ENCODE results near the gene SLC38A7. TPM values are rescaled to one million over a fixed set of nuclear protein-coding genes. Genes with fewer than 3 reads are reported as not detected.
"Not testable (repeated sequence)": the region's sequence is repeated elsewhere in the genome, so short reads cannot be mapped to it uniquely, and the experiment has no call there.

Gene SLC38A7
- total and polyA plus RNA-seq, 5 donors from 2014 or later, result 2.4 to 10.2 (median 3.8) TPM

DNA sequence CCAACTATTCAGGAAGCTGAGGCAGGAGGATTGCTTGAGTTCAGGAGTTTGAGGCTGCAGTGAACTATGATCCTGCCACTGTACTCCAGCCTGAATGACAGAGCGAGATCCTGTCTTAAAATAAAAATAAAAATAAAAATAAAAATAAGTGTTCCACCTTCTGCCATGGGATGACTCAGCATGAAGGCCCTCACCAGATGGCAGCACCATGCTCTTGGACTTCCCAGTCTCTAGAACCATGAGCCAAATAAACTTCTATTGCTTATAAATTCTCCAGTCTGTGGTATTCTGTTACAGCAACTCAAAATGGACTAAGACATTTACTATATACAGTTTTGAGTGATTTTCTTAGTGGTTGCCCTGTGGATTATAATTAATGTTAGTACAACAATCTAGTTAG lies 7.9 kb upstream of the SLC38A7 start:
- Mint-ChIP-seq H3K9me3 (peaks cover 0 to 2% (median 0%) of the 10 kb centered on the region in 7 donors), H3K27ac (no peak overlapping the region), H3K4me3 (no peak overlapping the region), H3K27me3 (peaks cover 18% of the 10 kb centered on the region), H3K36me3 (no peaks in the 10 kb centered on the region), H3K4me1 (no peaks in the 10 kb centered on the region)
- Histone ChIP-seq H3K4me1 (ENCODE audit: control insufficient read depth, insufficient read depth, low read length, poor library complexity, severe bottlenecking) (no peaks in the 10 kb centered on the region), H3K4me3 (ENCODE audit: low read depth, low read length) (no peak overlapping the region), H3K9me3 (ENCODE audit: control insufficient read depth in 2 of 2, low read length in 2 of 2) (no peaks in the 10 kb centered on the region), H3K27me3 (ENCODE audit: control insufficient read depth, insufficient read depth, low read length) (peaks cover 3% of the 10 kb centered on the region), H3K36me3 (ENCODE audit: control insufficient read depth, insufficient read depth, low read length) (no peaks in the 10 kb centered on the region), H3K27ac (ENCODE audit: insufficient read depth, low read length, poor library complexity, severe bottlenecking) (no peak overlapping the region)
- ATAC-seq (ENCODE audit: low read depth in 2 of 2), result no peak
- no peak for DNase-seq

DNA sequence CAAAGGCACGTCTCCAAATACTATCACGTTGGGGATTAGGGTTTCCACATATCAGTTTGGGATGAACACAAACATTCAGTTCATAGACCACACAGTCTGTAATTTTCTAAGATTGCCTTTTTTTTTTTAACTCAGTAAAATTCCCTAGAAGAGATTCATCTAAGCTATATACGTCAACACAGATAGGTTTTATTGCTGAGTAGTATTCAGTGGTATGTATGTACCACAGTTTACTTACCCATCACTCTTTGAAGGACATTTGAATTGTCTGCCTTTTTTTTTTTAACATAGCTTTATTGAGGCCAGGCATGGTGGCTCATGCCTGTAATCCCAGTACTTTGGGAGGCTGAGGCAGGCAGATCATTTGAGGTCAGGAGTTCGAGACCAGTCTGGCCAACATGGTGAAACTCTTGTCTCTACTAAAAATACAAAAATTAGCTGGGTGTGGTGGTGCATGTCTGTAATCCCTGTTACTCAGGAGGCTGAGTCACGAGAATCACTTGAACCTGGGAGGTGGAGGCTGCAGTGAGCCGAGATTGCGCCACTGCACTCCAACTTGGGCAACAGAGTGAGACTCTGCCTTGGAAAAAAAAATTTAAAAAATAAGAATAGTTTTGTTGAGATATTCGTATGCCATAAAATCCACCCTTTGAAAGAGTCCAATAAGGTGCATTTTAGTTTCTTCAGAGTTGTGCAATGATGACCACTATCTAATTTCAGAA lies 2.6 kb upstream of the SLC38A7 start:
- H3K4me1 ChIP-seq (ENCODE audit: control insufficient read depth, insufficient read depth, low read length, poor library complexity, severe bottlenecking), result peaks cover 15% of the 10 kb centered on the region
- DNase-seq; H3K27ac ChIP-seq (ENCODE audit: insufficient read depth, low read length, poor library complexity, severe bottlenecking); H3K9me3 Mint-ChIP-seq; H3K27me3 ChIP-seq (ENCODE audit: control insufficient read depth, insufficient read depth, low read length); H3K9me3 ChIP-seq (ENCODE audit: control insufficient read depth in 2 of 2, low read length in 2 of 2); ATAC-seq (ENCODE audit: low read depth in 2 of 2); H3K27me3 Mint-ChIP-seq; H3K36me3 Mint-ChIP-seq; H3K4me3 ChIP-seq (ENCODE audit: low read depth, low read length); H3K36me3 ChIP-seq (ENCODE audit: control insufficient read depth, insufficient read depth, low read length): not testable (repeated sequence)
- peaks cover 9 to 24% (median 16%) of the 10 kb centered on the region in 4 donors for H3K4me1 Mint-ChIP-seq
- peak overlapping the region in 1 of 3 donors; percentile 3 for H3K27ac Mint-ChIP-seq
- peak overlapping the region in 1 of 4 donors; percentile 59 for H3K4me3 Mint-ChIP-seq

DNA sequence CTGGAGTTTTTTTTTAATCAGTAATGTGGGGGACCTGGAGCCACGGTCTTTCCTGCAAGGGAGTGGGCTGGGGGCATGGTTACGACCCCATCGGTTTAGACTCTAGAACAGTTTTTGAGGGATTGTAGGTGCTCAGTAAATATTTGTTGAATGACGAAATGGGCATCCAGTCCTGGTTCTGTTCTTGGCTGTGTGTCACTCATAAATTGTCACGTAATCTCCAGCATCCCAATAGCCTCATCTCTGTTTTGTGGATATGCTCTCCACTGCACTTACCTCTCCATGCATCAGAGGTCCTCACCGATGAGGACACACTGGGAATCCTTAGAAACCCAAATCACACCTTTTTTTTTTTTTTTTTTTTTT lies 497 bp upstream of the SLC38A7 start:
- no peak for ATAC-seq (ENCODE audit: low read depth in 2 of 2)
- DNase-seq, result no peak
- Histone ChIP-seq H3K9me3 (ENCODE audit: control insufficient read depth in 2 of 2, low read length in 2 of 2) (no peaks in the 10 kb centered on the region), H3K4me3 (ENCODE audit: low read depth, low read length) (peak overlapping the region; percentile 78), H3K4me1 (ENCODE audit: control insufficient read depth, insufficient read depth, low read length, poor library complexity, severe bottlenecking) (peaks cover 15% of the 10 kb centered on the region), H3K36me3 (ENCODE audit: control insufficient read depth, insufficient read depth, low read length) (peaks cover 2% of the 10 kb centered on the region), H3K27ac (ENCODE audit: insufficient read depth, low read length, poor library complexity, severe bottlenecking) (peak overlapping the region; percentile 34), H3K27me3 (ENCODE audit: control insufficient read depth, insufficient read depth, low read length) (peaks cover 3% of the 10 kb centered on the region)
- Mint-ChIP-seq H3K9me3 (no peaks in the 10 kb centered on the region), H3K4me3 (peak overlapping the region in 3 of 4 donors; percentile 57 to 91 (median 71)), H3K36me3 (peaks cover 4% of the 10 kb centered on the region), H3K27ac (peak overlapping the region in 1 of 3 donors; percentile 86), H3K27me3 (peaks cover 8% of the 10 kb centered on the region), H3K4me1 (peaks cover 12 to 28% (median 21%) of the 10 kb centered on the region in 4 donors)

DNA sequence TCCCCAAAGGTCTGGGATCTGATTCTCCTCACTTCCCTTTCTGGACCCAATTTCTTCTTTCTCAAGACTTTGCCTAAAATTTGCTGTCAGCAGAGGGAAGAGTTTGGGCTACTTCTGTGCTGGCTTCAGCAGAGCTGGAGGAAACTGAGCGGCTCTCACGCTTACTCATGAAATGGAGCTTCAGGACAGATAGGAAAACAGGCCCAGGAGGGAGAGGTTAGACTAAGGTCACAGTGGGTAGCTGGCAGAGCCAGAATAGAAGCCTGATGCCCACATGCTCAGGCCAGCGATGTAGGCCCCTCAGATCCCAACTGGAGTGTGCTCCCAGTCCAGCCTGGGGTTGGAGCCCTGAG lies 593 bp downstream of the SLC38A7 start:
- H3K27me3 ChIP-seq (ENCODE audit: control insufficient read depth, insufficient read depth, low read length), result no peaks in the 10 kb centered on the region
- ATAC-seq (ENCODE audit: low read depth in 2 of 2) (no peak), DNase-seq (no peak)
- peak overlapping the region; percentile 78 for H3K4me3 ChIP-seq (ENCODE audit: low read depth, low read length)
- H3K4me3 Mint-ChIP-seq, result peak overlapping the region; percentile 91 to 96 (median 92)
- peak overlapping the region; percentile 34 for H3K27ac ChIP-seq (ENCODE audit: insufficient read depth, low read length, poor library complexity, severe bottlenecking)
- H3K27me3 Mint-ChIP-seq, result no peaks in the 10 kb centered on the region
- no peaks in the 10 kb centered on the region for H3K9me3 Mint-ChIP-seq
- H3K9me3 ChIP-seq (ENCODE audit: control insufficient read depth in 2 of 2, low read length in 2 of 2), result no peaks in the 10 kb centered on the region
- peaks cover 14 to 28% (median 21%) of the 10 kb centered on the region in 4 donors for H3K4me1 Mint-ChIP-seq
- peak overlapping the region; percentile 86 to 94 (median 92) for H3K27ac Mint-ChIP-seq
- H3K36me3 ChIP-seq (ENCODE audit: control insufficient read depth, insufficient read depth, low read length), result peaks cover 2% of the 10 kb centered on the region
- H3K4me1 ChIP-seq (ENCODE audit: control insufficient read depth, insufficient read depth, low read length, poor library complexity, severe bottlenecking), result peaks cover 15% of the 10 kb centered on the region
- H3K36me3 Mint-ChIP-seq, result peaks cover 11% of the 10 kb centered on the region

DNA sequence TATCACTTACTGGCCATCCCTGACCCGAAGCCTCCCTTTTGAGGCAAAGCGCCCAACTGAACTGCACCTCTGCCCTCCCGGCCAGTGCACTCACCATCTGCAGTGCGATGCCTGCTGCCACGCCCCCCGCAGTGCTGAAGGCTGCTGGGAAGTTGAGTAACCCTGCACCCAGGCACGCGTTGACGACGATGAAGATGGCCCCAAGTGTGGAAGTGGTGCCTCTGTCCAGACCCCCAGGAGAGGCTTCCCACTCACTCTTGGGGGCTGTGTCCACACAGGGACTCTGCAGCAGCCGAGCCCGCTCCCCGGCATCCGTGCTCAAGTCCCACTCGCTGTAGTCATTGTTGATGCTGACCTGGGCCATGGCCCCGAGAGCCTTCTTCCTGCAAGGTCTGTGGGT lies 4.8 kb downstream of the SLC38A7 start:
- Histone ChIP-seq H3K36me3 (ENCODE audit: control insufficient read depth, insufficient read depth, low read length) (peaks cover 6% of the 10 kb centered on the region), H3K9me3 (ENCODE audit: control insufficient read depth in 2 of 2, low read length in 2 of 2) (no peaks in the 10 kb centered on the region), H3K4me3 (ENCODE audit: low read depth, low read length) (no peak overlapping the region), H3K27ac (ENCODE audit: insufficient read depth, low read length, poor library complexity, severe bottlenecking) (no peak overlapping the region), H3K27me3 (ENCODE audit: control insufficient read depth, insufficient read depth, low read length) (no peaks in the 10 kb centered on the region), H3K4me1 (ENCODE audit: control insufficient read depth, insufficient read depth, low read length, poor library complexity, severe bottlenecking) (peaks cover 13% of the 10 kb centered on the region)
- no peak overlapping the region for H3K27ac Mint-ChIP-seq
- DNase-seq, result no peak
- H3K36me3 Mint-ChIP-seq, result peaks cover 21% of the 10 kb centered on the region
- no peak for ATAC-seq (ENCODE audit: low read depth in 2 of 2)
- no peaks in the 10 kb centered on the region for H3K27me3 Mint-ChIP-seq
- no peaks in the 10 kb centered on the region for H3K9me3 Mint-ChIP-seq
- H3K4me1 Mint-ChIP-seq, result peaks cover 14 to 24% (median 19%) of the 10 kb centered on the region in 4 donors
- H3K4me3 Mint-ChIP-seq, result no peak overlapping the region

DNA sequence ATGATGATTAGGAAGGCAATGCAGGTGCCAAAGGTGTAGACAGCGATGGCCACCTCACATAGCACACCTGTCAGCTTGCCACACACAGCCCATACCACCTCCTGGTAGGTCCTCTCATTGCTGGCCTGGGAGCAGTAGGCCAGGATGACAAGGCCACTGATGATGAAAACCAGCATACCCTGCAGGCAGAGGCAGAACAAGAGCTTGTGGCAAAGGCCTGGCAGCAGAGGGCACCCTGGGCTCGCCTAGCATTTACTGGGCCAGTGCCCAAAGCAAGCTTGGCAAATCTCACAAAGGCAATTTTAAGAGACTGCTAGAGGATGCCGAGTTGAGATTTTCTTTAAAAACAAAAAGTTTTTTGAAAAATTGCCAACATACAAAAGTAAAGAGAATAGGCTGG lies 5.9 kb downstream of the SLC38A7 start:
- Histone ChIP-seq H3K27ac (ENCODE audit: insufficient read depth, low read length, poor library complexity, severe bottlenecking) (no peak overlapping the region), H3K36me3 (ENCODE audit: control insufficient read depth, insufficient read depth, low read length) (peaks cover 6% of the 10 kb centered on the region), H3K9me3 (ENCODE audit: control insufficient read depth in 2 of 2, low read length in 2 of 2) (no peaks in the 10 kb centered on the region), H3K4me3 (ENCODE audit: low read depth, low read length) (no peak overlapping the region), H3K27me3 (ENCODE audit: control insufficient read depth, insufficient read depth, low read length) (no peaks in the 10 kb centered on the region), H3K4me1 (ENCODE audit: control insufficient read depth, insufficient read depth, low read length, poor library complexity, severe bottlenecking) (peaks cover 4% of the 10 kb centered on the region)
- peaks cover 10 to 15% (median 12%) of the 10 kb centered on the region in 4 donors for H3K4me1 Mint-ChIP-seq
- H3K27ac Mint-ChIP-seq, result no peak overlapping the region
- H3K4me3 Mint-ChIP-seq, result peak overlapping the region in 1 of 4 donors; percentile 43
- ATAC-seq (ENCODE audit: low read depth in 2 of 2), result no peak
- peaks cover 21% of the 10 kb centered on the region for H3K36me3 Mint-ChIP-seq
- peak in 1 of 3 donors; percentile 22 for DNase-seq
- H3K27me3 Mint-ChIP-seq, result no peaks in the 10 kb centered on the region
- H3K9me3 Mint-ChIP-seq, result no peaks in the 10 kb centered on the region

DNA sequence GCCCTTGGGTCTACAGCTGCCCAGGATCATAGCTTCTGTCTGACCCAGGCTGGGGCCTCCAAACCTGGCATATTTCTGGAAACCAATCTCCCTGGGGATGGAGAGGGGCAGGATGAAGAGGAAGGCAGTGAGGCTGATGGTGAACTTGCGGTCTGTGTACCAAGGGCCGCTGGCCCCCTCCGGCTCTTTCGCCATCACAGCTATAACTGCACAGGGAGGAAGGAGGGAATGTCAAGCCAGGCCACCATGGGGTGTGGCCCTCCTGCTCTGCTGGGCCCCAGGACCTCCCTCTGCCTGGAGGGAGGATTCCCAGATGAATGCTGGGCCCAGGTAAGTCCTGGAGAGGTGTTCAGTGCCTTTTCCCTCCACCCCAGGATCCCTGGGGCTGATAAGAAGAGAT lies 6.3 kb downstream of the SLC38A7 start:
- Histone ChIP-seq H3K4me1 (ENCODE audit: control insufficient read depth, insufficient read depth, low read length, poor library complexity, severe bottlenecking) (no peaks in the 10 kb centered on the region), H3K27me3 (ENCODE audit: control insufficient read depth, insufficient read depth, low read length) (no peaks in the 10 kb centered on the region), H3K9me3 (ENCODE audit: control insufficient read depth in 2 of 2, low read length in 2 of 2) (no peaks in the 10 kb centered on the region), H3K4me3 (ENCODE audit: low read depth, low read length) (no peak overlapping the region), H3K36me3 (ENCODE audit: control insufficient read depth, insufficient read depth, low read length) (peaks cover 6% of the 10 kb centered on the region), H3K27ac (ENCODE audit: insufficient read depth, low read length, poor library complexity, severe bottlenecking) (no peak overlapping the region)
- Mint-ChIP-seq H3K36me3 (peaks cover 21% of the 10 kb centered on the region), H3K27me3 (no peaks in the 10 kb centered on the region), H3K4me1 (peaks cover 5 to 10% (median 8%) of the 10 kb centered on the region in 4 donors), H3K9me3 (no peaks in the 10 kb centered on the region), H3K27ac (peak overlapping the region in 1 of 3 donors; percentile 46), H3K4me3 (no peak overlapping the region)
- ATAC-seq (ENCODE audit: low read depth in 2 of 2), result no peak
- no peak for DNase-seq

DNA sequence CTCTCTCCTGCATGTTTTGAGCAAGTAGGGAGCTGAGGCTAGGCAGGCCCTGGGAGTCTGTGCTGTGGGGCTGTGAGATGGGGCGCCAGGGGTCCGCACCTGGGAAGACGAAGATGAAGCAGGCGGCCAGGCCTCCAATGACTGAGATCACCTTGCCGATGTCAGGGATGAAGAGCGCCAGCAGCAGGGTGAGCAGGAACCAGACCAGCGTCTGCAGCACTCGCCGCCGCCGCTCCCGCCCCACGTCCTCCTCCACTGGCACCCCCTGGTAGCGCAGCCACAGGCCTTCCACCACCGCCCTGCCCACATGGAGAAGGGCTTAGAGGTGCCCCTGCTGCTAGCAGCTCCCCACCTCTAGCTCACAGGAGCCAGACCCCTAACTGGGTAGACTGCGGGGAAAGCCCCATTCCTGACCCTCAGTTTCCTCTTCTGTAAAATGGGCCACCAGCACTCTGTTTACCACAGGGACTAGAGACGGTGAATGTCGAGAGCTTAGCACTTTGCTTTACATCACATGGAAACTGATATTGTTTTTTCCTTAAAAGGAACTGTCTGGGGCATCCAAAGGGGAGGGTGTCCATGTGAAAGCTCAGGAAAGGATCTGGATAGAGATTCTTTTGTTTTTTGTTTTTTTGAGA lies 13.5 kb downstream of the SLC38A7 start:
- peaks cover 15% of the 10 kb centered on the region for H3K36me3 Mint-ChIP-seq
- H3K9me3 ChIP-seq (ENCODE audit: control insufficient read depth in 2 of 2, low read length in 2 of 2), result no peaks in the 10 kb centered on the region
- no peaks in the 10 kb centered on the region for H3K36me3 ChIP-seq (ENCODE audit: control insufficient read depth, insufficient read depth, low read length)
- H3K4me1 Mint-ChIP-seq, result no peaks in the 10 kb centered on the region
- H3K4me1 ChIP-seq (ENCODE audit: control insufficient read depth, insufficient read depth, low read length, poor library complexity, severe bottlenecking), result no peaks in the 10 kb centered on the region
- no peaks in the 10 kb centered on the region for H3K27me3 Mint-ChIP-seq
- no peak overlapping the region for H3K4me3 Mint-ChIP-seq
- H3K27ac ChIP-seq (ENCODE audit: insufficient read depth, low read length, poor library complexity, severe bottlenecking), result no peak overlapping the region
- no peak overlapping the region for H3K27ac Mint-ChIP-seq
- H3K9me3 Mint-ChIP-seq, result no peaks in the 10 kb centered on the region
- no peaks in the 10 kb centered on the region for H3K27me3 ChIP-seq (ENCODE audit: control insufficient read depth, insufficient read depth, low read length)
- no peak overlapping the region for H3K4me3 ChIP-seq (ENCODE audit: low read depth, low read length)
- DNase-seq (no peak), ATAC-seq (ENCODE audit: low read depth in 2 of 2) (no peak)

Measured in CD4-positive, CD25-positive, alpha-beta regulatory T cell (primary cell).